ENCODE measurements around the gene SGPL1.

- TF ChIP-seq, protein P1, sequence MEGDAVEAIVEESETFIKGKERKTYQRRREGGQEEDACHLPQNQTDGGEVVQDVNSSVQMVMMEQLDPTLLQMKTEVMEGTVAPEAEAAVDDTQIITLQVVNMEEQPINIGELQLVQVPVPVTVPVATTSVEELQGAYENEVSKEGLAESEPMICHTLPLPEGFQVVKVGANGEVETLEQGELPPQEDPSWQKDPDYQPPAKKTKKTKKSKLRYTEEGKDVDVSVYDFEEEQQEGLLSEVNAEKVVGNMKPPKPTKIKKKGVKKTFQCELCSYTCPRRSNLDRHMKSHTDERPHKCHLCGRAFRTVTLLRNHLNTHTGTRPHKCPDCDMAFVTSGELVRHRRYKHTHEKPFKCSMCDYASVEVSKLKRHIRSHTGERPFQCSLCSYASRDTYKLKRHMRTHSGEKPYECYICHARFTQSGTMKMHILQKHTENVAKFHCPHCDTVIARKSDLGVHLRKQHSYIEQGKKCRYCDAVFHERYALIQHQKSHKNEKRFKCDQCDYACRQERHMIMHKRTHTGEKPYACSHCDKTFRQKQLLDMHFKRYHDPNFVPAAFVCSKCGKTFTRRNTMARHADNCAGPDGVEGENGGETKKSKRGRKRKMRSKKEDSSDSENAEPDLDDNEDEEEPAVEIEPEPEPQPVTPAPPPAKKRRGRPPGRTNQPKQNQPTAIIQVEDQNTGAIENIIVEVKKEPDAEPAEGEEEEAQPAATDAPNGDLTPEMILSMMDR (optimal IDR thresholded peaks at IDR 0.05 in 1 of 3, IDR thresholded peaks at IDR 0.05 in 1 of 3, conservative IDR thresholded peaks at IDR 0.05 in 1 of 3; ENCODE audit: extremely low read depth in 1 of 3, insufficient read depth in 2 of 3, low read length in 3 of 3): no peak
- no peak for TF ChIP-seq EZH2 (IDR thresholded peaks at IDR 0.05; ENCODE audit: low read length)
Observed at GRCh38 chr10:70782086-70782745, 33.5 kb upstream of the SGPL1 start.
